Measurements from ENCODE around the gene FRRS1. TPM values are rescaled to one million over a fixed set of nuclear protein-coding genes. Genes with fewer than 3 reads are reported as not detected.
"Not testable (repeated sequence)": the region's sequence is repeated elsewhere in the genome, so short reads cannot be mapped to it uniquely, and the experiment has no call there.

The FRRS1 gene
- total and polyA plus RNA-seq, 3 donors from 2014 or later: 1.7 to 7.6 (median 6.1) TPM

DNA sequence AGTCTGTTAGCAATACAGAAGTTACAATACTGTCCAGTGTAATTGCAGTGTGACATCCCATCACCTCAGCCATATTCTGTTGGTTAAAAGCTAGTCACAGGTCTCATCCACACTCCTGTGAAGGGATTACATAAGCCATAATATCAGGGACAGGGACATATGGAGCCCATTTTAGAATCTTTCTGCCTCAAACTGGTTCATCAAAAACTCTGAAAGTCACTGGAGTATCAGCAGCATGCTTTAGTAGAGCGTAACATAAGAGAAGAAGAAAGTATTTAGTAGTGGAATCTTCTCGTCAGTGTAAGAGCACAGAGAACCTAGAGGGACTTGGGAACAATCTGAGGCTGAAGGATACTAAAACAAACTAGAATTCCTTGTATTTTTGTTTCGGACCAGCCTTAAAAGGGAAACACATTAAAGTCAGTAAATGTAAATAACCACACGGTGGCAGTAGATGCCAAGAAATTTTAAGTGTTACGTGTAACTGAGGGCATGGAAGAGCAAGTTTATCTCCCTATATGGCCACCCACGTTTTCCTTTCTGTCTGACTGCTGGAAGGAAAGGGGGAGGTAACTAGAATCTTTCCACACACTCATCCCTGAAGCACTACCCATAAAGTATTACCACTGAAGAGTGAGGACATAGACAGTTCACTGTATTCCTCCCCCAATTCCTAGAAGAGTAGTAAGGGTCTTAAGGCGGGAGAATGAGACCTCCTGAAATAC, 42.1 kb upstream of the FRRS1 start:
- intact Hi-C loops (cut with DNase I; ENCODE audit: low total_unique reads): loop anchor here (10.0 kb wide), 1 partner anchor 356 kb away; no protein-coding TSS in a partner anchor
- Histone ChIP-seq H3K4me1 (peaks cover 9% of the 10 kb centered on the region), H3K9me3 (no peaks in the 10 kb centered on the region), H3K36me3 (ENCODE audit: low read depth, missing control alignments) (no peaks in the 10 kb centered on the region), H3K4me3 (no peak overlapping the region), H3K27ac (peak overlapping the region in 1 of 2 donors; percentile 55), H3K27me3 (no peaks in the 10 kb centered on the region)
- peak; percentile 45 for DNase-seq
- TF ChIP-seq, protein P1, sequence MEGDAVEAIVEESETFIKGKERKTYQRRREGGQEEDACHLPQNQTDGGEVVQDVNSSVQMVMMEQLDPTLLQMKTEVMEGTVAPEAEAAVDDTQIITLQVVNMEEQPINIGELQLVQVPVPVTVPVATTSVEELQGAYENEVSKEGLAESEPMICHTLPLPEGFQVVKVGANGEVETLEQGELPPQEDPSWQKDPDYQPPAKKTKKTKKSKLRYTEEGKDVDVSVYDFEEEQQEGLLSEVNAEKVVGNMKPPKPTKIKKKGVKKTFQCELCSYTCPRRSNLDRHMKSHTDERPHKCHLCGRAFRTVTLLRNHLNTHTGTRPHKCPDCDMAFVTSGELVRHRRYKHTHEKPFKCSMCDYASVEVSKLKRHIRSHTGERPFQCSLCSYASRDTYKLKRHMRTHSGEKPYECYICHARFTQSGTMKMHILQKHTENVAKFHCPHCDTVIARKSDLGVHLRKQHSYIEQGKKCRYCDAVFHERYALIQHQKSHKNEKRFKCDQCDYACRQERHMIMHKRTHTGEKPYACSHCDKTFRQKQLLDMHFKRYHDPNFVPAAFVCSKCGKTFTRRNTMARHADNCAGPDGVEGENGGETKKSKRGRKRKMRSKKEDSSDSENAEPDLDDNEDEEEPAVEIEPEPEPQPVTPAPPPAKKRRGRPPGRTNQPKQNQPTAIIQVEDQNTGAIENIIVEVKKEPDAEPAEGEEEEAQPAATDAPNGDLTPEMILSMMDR (IDR thresholded peaks at IDR 0.05): peak; percentile 45 to 69 (median 69)
- no peak for TF ChIP-seq POLR2A (IDR thresholded peaks at IDR 0.05)
- 20 to 29% methylated on average over 7 of the region's 7 CpGs for WGBS, 2 donors

DNA sequence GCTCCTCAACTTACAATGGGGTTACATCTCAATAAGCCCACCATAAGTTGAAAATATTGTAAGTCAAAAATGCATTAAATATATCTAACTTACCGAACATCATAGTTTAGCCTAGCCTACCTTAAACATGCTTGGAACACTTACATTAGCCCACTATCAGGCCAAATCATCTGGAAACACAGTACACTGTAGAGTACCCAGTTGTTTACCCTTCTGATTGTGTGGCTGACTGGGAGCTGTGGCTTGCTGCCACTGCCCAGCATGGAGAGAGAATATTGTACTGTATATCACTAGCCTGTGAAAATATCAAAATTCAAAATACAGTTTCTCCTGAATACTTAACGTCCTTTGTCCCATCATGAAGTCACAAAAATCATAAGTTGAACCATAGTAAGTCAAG, 40.4 kb upstream of the FRRS1 start:
- no peak overlapping the region for H3K4me3 ChIP-seq
- H3K27ac ChIP-seq: no peak overlapping the region
- no peaks in the 10 kb centered on the region for H3K27me3 ChIP-seq
- intact Hi-C loops (cut with DNase I; ENCODE audit: low total_unique reads): loop anchor here (10.0 kb wide), 1 partner anchor 358 kb away; no protein-coding TSS in a partner anchor
- H3K4me1 ChIP-seq: peaks cover 9% of the 10 kb centered on the region
- no peak for DNase-seq
- 92 to 93% methylated on average over 2 of the region's 2 CpGs for WGBS, 2 donors
- TF ChIP-seq, protein P1 (IDR thresholded peaks at IDR 0.05): no peak
- no peak for TF ChIP-seq POLR2A (IDR thresholded peaks at IDR 0.05)
- H3K36me3 ChIP-seq (ENCODE audit: low read depth, missing control alignments): no peaks in the 10 kb centered on the region
- no peaks in the 10 kb centered on the region for H3K9me3 ChIP-seq

DNA sequence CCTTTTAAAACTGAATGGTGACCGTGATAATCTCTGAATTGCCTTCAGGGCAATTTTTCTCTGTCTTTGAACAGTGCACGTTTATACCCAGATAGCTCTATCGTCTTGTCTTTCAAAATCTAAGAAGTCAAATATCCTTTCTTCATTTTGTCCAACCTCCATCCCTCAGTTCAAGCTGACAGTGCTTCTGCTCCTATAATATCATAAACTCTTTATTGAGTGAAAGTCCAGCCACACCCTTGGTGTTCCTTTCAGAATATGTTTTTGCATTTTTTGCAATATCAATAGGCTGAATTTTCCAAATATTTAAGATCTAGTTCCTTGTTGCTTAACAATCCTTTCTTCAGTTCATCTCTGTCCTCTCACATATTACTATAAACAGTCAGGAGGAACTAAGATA, 35.1 kb upstream of the FRRS1 start:
- WGBS, 2 donors: 89% methylated on average over 3 of the region's 3 CpGs
- Histone ChIP-seq H3K9me3 (no peaks in the 10 kb centered on the region), H3K4me1 (no peaks in the 10 kb centered on the region), H3K27me3 (no peaks in the 10 kb centered on the region), H3K36me3 (ENCODE audit: low read depth, missing control alignments) (no peaks in the 10 kb centered on the region), H3K27ac (no peak overlapping the region), H3K4me3 (no peak overlapping the region)
- intact Hi-C loops (cut with DNase I; ENCODE audit: low total_unique reads): loop anchor here (10.0 kb wide), 1 partner anchor 363 kb away; no protein-coding TSS in a partner anchor
- TF ChIP-seq, protein P1 (IDR thresholded peaks at IDR 0.05): no peak
- TF ChIP-seq POLR2A (IDR thresholded peaks at IDR 0.05): no peak
- no peak for DNase-seq

DNA sequence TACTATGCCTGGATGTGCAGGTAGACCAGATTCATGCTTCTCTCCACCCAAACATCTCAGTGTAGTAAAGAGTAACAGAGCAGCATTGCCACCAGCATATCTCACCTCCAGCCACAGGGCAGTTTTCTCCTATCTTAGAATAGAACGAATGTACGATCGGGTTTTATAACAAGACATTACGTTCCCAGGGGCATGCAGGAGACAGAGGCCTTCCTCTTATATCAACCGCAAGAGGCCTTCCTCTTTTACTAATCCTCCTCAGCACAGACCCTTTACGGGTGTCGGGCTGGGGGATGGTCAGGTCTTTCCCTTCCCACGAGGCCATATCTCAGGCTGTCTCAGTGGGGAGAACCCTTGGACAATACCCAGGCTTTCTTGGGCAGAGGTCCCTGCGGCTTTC, 27.4 kb upstream of the FRRS1 start:
- H3K4me1 ChIP-seq; DNase-seq; H3K9me3 ChIP-seq; intact Hi-C loops (cut with DNase I; ENCODE audit: low total_unique reads); H3K4me3 ChIP-seq; H3K27me3 ChIP-seq; H3K27ac ChIP-seq; H3K36me3 ChIP-seq (ENCODE audit: low read depth, missing control alignments): not testable (repeated sequence)
- 84 to 91% methylated on average over 9 of the region's 9 CpGs for WGBS, 2 donors

DNA sequence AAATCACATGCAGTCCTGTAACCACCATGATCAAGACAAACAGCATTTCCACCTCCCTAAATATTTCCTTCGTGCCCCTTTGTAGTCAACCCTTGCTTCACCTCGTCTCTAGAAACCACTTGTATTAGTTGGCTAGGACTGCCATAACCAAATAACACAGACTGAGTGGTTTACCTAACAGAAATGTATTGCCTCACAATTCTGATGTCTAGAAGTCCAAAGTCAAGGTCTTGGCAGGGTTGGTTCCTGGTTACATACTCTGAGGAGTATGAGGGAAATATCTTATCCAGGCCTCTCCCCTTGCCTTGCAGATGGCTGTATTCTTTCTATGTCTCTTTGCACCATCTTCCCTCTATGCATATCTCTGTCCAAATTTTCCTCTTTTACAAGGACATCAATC, 23.3 kb upstream of the FRRS1 start:
- H3K36me3 ChIP-seq (ENCODE audit: low read depth, missing control alignments): no peaks in the 10 kb centered on the region
- DNase-seq: no peak
- H3K4me1 ChIP-seq: no peaks in the 10 kb centered on the region
- H3K27ac ChIP-seq: no peak overlapping the region
- 84 to 88% methylated on average over 2 of the region's 2 CpGs for WGBS, 2 donors
- intact Hi-C loops (cut with DNase I; ENCODE audit: low total_unique reads): no loop called here
- H3K4me3 ChIP-seq: no peak overlapping the region
- H3K9me3 ChIP-seq: no peaks in the 10 kb centered on the region
- no peaks in the 10 kb centered on the region for H3K27me3 ChIP-seq
- TF ChIP-seq POLR2A (IDR thresholded peaks at IDR 0.05): no peak
- TF ChIP-seq, protein P1 (IDR thresholded peaks at IDR 0.05): no peak
